HG03521 (cell line): ENCODE results near the gene DHRS3.
"Not testable (repeated sequence)": the region's sequence is repeated elsewhere in the genome, so short reads cannot be mapped to it uniquely, and the experiment has no call there.

Source experiments
- ATAC-seq: cut with Tn5 transposase; IDR thresholded peaks from one replicate; pipeline ENCODE4 v1.9.1; 2021; ENCODE audit warnings: mild to moderate bottlenecking, moderate library complexity; ENCODE audit not compliant: unreplicated experiment

The DHRS3 gene

GRCh38 chr1:12617901-12618660 lies at the start of gene DHRS3:
TSS of gene DHRS3 (minus strand) at chr1:12618210. CDS start at chr1:12617348, 862 bp downstream.
- no peak for ATAC-seq

GRCh38 chr1:12666141-12666735 lies 48.2 kb upstream of the DHRS3 start:
- no peak for ATAC-seq

DNA sequence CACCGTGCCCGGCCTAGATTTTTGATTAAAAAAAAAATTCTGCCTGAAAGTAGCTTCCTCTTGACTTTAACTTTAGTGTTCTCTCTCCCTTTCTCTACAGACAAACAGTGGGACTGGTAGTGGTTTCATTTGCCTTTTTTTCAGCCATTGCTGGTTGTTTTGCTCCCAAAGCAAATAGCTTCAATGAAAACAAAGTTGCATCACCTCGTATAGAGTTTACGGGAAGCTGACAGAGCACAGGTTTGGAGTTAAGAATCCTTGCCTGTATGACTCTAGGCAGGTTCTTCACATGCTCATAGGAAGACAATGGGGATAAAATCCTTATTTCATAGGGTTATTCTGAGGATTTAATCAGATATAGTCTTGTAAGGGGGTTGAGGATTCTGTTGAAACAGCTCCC lies 47.5 kb upstream of the DHRS3 start:
- ATAC-seq = no peak

DNA sequence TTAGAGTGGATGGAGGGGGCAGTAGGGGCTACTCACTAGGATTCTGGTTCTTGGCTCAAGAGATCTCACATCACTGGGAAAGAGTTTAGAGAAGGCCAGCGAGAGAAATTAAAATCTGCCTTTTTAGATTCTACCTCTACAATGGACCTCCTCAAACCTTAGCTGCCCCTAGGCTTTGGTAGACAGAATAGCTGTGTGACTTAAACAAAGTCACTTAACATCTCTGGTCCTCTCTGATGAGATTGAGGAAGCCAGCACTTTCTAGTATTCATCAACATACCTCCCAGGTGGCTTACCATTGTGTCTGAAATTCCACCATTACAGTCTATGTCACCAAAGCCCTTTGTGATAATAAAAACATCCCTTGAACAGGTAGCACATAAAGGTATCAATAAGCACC lies 44.5 kb upstream of the DHRS3 start:
- no peak for ATAC-seq

GRCh38 chr1:12661606-12662219 lies 43.7 kb upstream of the DHRS3 start:
- no peak for ATAC-seq

- ATAC-seq = no peak
Measured at GRCh38 chr1:12658531-12659453, 40.8 kb upstream of the DHRS3 start.

- ATAC-seq = not testable (repeated sequence)
Measured at GRCh38 chr1:12657885-12658512, 40.0 kb upstream of the DHRS3 start.

DNA sequence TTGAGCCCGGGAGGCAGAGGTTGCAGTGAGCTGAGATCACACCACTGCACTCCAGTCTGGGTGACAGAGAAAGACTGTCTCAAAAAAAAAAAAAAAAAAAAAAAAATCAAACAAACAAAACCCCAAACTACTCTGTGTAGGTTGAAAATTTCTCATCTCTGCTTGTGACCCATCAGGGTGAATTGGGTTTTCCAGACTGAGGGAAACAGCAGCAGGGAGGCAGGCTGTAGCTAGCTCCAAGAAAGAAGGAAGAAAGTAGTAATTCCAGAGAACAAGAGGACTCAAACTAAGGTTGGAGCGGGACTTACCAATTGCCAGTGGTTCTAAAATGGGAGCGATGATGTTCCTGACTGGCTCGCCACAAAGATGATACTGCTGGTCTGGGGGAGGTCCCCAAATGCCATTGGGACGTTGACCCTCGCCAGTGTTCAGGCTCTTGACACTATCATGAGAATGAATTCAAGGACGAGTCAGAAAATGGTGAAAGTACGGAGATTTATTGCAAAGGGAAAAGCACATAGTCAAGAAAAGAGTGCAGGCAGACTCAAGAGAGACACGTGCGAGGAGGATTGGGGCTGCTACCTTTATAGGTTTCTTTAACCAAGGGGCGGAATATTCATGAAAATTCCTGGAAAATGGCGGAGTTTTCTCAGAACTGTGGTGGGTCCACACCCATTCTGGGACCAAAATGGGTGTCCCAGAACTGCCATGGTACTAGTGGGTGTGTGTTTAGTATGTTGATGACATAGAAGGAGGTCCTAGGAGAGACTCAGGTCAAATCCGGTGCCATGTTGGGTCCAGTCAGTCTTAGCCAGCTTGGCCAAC lies 39.3 kb upstream of the DHRS3 start:
- ATAC-seq = no peak

GRCh38 chr1:12656575-12656974 lies 38.6 kb upstream of the DHRS3 start:
- ATAC-seq = no peak

DNA sequence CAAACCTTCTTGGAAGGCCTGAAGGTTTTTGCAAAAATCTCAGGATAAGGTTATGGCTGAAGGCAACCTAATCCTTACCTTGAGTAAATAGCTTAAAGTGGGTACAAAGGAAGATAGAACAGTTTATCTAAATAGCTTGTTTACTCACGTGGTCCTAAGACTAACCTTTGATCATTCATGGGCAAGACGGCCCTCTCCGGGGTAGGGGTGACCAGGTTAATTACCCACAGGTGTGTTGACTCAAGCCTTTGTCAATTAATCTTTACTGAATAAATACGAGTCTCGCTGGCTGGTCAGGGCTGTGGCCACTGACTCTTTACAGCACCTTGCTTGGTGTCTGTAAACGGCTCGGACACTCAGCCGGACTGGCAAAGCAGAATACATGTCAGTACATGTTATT lies 36.6 kb upstream of the DHRS3 start:
- no peak for ATAC-seq

- ATAC-seq = no peak
Measured at GRCh38 chr1:12654004-12654567, 36.1 kb upstream of the DHRS3 start.

DNA sequence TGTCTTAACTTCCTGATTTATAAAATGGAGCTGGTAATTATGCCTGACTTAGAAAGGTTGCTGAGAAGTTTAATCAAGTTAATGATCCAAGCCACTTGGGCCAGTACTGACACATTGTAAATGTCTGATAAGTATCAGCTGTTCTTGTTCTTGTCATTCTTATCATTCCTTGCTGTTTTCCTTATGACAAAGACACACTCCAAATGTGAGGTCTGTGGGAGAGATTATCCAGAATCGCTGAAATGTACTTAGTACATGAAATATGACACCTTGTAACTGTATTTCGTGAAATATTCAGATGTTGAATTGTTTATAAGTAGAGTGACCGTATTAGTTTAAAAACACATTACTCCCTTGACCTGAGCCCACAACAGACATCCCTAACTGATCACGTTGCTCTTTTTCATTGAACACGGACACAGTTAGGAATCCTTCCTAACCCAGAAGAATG lies 32.0 kb upstream of the DHRS3 start:
- ATAC-seq = no peak

DNA sequence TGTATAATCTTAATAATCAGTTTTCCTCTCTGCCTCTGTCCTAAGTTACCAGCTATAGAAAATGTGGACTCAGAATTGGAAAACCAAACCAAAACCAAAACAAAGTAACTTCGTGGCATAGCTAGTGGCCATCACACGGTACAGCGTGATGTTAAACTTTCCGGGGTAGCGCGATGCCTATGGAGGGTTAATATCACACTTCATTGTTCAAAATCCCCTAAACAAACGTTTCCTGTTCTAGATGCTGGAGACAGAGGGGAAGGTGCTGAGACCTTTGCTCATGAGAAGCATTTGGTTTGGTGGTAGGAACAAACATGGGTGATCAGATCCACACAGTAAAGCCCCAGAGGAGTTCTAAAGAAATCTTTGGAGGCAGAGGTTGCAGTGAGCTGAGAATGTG lies 30.7 kb upstream of the DHRS3 start:
- no peak for ATAC-seq

DNA sequence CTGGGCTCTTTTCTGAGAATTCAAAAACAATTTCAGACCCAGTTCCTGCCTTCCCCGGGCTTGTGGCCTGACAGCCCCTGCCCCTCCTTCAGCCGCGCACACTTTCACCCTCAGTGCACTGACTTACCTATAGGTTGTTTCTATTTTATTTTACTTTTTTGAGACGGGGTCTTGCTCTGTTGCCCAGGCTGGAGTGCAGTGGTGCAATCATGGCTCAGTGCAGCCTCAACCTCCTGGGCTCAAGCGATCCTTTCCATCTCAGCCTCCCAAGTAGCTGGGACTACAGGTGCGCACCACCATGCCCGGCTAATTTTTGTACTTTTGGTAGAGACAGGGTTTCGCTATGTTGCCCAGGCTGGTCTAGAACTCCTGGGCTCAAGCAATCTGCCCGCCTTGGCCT lies 27.4 kb upstream of the DHRS3 start:
- ATAC-seq = not testable (repeated sequence)

- no peak for ATAC-seq
Measured at GRCh38 chr1:12644829-12645228, 26.8 kb upstream of the DHRS3 start.

- no peak for ATAC-seq
Measured at GRCh38 chr1:12644237-12644636, 26.2 kb upstream of the DHRS3 start.

DNA sequence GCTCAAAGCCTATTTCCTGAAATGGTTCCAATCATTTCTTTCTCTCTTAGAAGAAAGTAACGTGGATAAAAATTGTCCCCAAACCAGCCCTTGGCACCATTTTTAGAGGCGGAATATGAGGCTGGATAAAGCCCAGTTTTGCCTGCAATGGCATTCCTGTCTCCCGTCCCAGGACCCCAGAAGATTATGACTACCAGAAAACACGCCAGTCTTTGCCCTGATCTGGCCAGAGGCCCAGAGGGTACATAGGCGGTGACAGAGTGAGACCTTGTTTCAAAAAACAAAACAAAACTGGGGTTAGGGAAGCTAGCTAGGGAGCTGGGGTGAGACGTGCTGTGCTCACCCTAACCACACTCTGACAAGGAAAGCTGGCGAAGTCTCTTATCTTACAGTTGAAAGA lies 25.8 kb upstream of the DHRS3 start, which contains the start of gene AADACL4:
TSS of gene AADACL4 (plus strand) at position 301 of the 400 bp plus-strand sequence. CDS start 462 bp downstream, outside the sequence.
- ATAC-seq = no peak

DNA sequence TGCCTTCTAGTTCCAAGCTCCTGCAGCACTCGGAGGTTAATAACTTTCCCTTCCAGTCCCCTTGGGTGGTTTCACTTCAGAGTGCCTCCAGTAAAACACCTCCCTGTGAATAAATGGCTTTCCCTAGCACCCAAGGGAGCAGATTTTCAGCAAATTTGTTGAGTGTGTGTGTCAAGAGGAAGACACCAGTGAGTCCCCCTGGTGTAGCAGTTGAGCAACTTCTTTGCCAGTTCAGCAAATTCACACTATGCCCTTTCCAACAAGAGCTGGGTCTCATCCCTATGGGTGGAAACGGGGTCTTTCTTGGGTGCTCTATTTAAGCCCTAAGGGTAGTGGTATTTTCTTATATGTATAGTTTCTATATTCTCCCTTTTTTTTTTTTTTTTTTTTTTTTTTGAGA lies 25.1 kb upstream of the DHRS3 start:
- ATAC-seq = no peak

GRCh38 chr1:12640958-12641272 lies 22.9 kb upstream of the DHRS3 start:
- ATAC-seq = no peak
